SK-N-SH treated with all-trans-retinoic acid at 6 μM for 48 hours (cell line): Measurements from ENCODE around the gene TBKBP1.

Experiments used
- ARNTL ChIP-seq: fragments of 450-650 bp; formaldehyde crosslinking; IDR thresholded peaks from 2 replicates; pipeline ENCODE4 v1.5.0; 2020; ENCODE audit warnings: low read depth, mild to moderate bottlenecking, moderate library complexity, borderline replicate concordance
- BACH2 ChIP-seq: fragments of 250-450 bp; sonication (Bioruptor Pico); IDR thresholded peaks from 2 replicates; pipeline ENCODE4 v1.9.0; 2021; ENCODE audit warnings: mild to moderate bottlenecking, borderline replicate concordance
- GLIS3 ChIP-seq: fragments of 250-450 bp; sonication (Bioruptor Pico); IDR thresholded peaks from 2 replicates; pipeline ENCODE4 v1.5.0; 2020; ENCODE audit warnings: mild to moderate bottlenecking, moderate library complexity
- PPARA ChIP-seq: fragments of 250-450 bp; sonication (Bioruptor Pico); IDR thresholded peaks from 2 replicates; pipeline ENCODE4 v1.5.0; 2020; ENCODE audit warnings: mild to moderate bottlenecking, borderline replicate concordance
- RARB ChIP-seq: fragments of 250-450 bp; sonication (Bioruptor Pico); IDR thresholded peaks from 2 replicates; pipeline ENCODE4 v1.8.0; 2021; ENCODE audit warnings: mild to moderate bottlenecking, moderate library complexity
- TOX ChIP-seq: fragments of 250-450 bp; sonication (Bioruptor Pico); IDR thresholded peaks from 2 replicates; pipeline ENCODE4 v1.8.0; 2021; ENCODE audit warnings: mild to moderate bottlenecking, moderate library complexity, borderline replicate concordance
- ZC3H10 ChIP-seq: fragments of 250-450 bp; sonication (Bioruptor Pico); IDR thresholded peaks from 2 replicates; pipeline ENCODE4 v1.5.1; 2021; ENCODE audit warnings: mild to moderate bottlenecking, moderate library complexity
- ZFP3 ChIP-seq: fragments of 250-450 bp; sonication (Bioruptor Pico); IDR thresholded peaks from 2 replicates; pipeline ENCODE4 v1.5.0; 2020; ENCODE audit warnings: mild to moderate bottlenecking, moderate library complexity
- ZNF565 ChIP-seq: fragments of 450-650 bp; formaldehyde crosslinking; conservative IDR thresholded peaks from 2 replicates; pipeline ENCODE4 v1.5.0; 2020; ENCODE audit warnings: low read depth, mild to moderate bottlenecking, moderate library complexity
- ZNF70 ChIP-seq: fragments of 450-650 bp; formaldehyde crosslinking; IDR thresholded peaks from 2 replicates; pipeline ENCODE4 v1.5.0; 2020; ENCODE audit warnings: mild to moderate bottlenecking, moderate library complexity
- TF ChIP-seq, protein P1 (sequence below): fragments of 250-450 bp; sonication (Bioruptor Pico); IDR thresholded peaks from 2 replicates; pipeline ENCODE4 v1.8.0; 2020; ENCODE audit warnings: mild to moderate bottlenecking, moderate library complexity, borderline replicate concordance

DNA sequence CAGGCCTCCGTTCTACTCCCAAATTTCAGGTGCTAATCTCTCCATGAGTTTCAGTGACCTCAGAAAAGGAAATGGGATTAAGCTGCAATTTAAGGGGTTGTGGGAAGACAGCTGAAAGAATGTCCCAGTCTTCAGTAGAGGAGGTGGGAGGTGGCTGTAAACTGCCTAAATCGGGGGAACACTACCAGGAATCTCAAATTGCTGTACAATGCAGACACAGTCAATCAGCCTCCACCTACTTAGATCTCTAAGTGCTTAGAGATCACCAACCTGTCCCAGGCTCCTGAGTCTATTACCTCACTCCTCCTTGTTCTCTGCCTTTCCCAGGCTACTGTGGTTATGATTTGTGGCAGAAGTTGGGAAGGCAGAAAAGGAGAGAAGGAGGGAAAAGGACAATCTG lies 30.7 kb downstream of the TBKBP1 start:
- TF ChIP-seq GLIS3 = no peak
- TF ChIP-seq, protein P1, sequence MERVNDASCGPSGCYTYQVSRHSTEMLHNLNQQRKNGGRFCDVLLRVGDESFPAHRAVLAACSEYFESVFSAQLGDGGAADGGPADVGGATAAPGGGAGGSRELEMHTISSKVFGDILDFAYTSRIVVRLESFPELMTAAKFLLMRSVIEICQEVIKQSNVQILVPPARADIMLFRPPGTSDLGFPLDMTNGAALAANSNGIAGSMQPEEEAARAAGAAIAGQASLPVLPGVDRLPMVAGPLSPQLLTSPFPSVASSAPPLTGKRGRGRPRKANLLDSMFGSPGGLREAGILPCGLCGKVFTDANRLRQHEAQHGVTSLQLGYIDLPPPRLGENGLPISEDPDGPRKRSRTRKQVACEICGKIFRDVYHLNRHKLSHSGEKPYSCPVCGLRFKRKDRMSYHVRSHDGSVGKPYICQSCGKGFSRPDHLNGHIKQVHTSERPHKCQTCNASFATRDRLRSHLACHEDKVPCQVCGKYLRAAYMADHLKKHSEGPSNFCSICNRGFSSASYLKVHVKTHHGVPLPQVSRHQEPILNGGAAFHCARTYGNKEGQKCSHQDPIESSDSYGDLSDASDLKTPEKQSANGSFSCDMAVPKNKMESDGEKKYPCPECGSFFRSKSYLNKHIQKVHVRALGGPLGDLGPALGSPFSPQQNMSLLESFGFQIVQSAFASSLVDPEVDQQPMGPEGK (CRISPR knock-in tag) = no peak
- TF ChIP-seq ZFP3 (CRISPR knock-in tag) = no peak
- TF ChIP-seq ARNTL (CRISPR knock-in tag) = no peak
- no peak for TF ChIP-seq ZNF70 (CRISPR knock-in tag)
- TF ChIP-seq ZC3H10 = no peak
- TF ChIP-seq RARB (CRISPR knock-in tag) = no peak
- no peak for TF ChIP-seq BACH2 (CRISPR knock-in tag)
- no peak for TF ChIP-seq PPARA
- TF ChIP-seq ZNF565 (CRISPR knock-in tag) = no peak
- TF ChIP-seq TOX (CRISPR knock-in tag) = no peak
